NCI-H2171 (cell line): Measurements from ENCODE around the gene PCNA.
"Not testable (repeated sequence)": the region's sequence is repeated elsewhere in the genome, so short reads cannot be mapped to it uniquely, and the experiment has no call there.

Experiments
- DNase-seq: peaks from one replicate; lab custom pipeline; 2025; lab: John Stamatoyannopoulos, UW

PCNA gene

DNA sequence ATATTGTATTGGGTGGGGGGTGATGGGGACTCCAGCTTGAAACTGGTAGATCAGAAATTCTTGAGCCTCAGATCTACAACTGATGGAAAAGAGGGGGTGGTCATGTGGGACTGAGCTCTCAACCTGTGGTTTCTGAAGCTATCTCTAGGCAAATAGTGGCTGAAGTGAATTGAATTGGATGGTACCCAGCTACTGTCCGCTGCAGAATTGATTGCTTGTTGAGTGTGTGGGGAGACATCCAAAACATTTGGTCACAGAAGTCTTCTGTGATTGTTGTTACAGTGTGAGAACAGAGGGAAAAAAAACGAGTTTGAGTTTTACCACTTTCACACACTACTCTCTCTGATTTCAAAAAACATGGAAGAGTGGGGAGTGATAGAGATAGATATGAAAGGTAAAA is 21.9 kb upstream of the PCNA start:
- DNase-seq: no peak

DNA sequence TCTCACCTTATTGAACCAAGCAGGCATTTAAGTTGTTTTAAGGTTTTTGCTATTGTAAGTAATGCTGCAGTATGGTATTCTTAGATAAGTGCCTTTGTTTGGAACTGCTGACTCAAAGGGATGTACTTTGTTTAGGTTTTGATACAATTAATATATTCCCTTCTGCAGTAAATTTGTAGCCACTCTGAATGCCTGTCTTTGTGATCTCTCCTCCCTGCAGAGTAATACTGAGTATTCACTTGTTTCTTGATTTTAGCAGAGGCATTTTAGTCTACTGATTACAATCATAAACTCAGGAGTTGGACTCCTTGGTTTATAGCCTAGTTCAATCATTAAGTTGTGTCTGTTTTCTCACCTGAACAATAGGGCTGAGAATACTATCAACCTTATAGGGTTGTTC is 20.4 kb upstream of the PCNA start:
- DNase-seq: no peak

DNA sequence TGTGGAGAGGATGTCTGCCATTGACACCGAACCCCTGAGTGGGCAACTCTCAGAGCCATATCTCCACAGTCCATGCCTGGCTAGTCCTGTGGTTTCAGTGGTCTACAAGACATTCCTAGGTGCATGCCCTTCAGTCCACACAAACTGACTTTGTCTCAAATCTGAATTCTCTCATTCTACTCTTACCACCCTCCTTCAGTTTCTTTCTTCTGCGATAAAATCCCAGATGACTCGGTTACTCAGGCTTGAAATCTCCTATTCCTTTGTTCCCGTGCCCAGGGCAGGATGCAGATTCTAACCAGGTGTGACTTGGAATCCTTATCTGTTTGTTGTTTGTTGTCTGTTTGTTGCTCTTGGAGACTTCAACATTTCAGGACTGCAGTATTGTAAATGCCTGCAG is 16.3 kb upstream of the PCNA start:
- DNase-seq: no peak

DNA sequence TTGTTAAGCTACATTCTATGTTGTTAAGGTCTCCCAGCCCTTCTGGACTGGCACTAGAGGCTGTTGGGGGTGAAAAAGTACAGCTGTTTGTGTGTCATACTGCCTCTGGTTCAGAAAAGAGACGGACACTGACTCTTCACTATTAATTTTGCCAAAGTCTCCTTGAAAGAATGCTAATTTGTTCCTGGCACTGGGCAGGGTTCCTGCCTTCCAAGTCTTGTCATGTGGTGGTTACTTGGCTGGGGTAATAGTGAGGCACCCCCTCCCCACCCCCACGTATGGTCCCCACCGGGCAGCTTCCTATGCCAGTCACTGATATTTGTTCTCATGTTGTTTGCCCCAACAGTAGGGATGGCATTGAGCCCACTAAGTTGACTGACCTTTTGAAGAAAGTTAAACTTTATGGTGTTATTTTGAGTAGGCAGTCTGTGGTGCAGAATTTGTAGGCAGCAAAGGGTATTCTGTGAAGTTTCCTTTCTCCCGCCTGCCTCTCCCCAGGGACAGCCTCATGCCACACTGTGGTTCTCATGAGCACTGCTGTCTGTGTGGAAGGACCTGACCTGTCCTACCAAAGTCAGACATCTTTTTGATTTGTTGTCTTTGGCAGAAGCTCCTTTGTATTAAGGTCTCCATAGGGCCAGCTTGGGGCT is 15.7 kb upstream of the PCNA start:
- DNase-seq: no peak

DNA sequence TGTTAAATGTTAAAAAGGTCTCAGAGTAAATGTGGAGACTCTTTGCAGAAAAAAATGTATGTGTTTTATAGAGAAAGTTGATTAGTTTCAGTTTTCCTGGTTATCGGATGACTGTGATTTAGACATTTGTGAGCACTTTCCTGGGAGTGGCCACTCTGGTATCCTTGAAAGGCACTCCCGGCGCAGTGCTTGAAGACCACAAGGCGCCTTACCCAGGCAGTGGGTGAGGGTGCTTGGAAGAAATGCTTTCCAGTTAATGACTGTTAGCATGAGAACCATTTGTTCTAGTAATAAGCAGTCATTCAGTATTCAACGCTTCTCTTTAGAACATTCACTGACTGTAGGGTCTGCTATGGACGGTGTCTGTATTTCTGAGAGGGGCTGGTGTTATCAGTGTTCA is 14.2 kb upstream of the PCNA start:
- no peak for DNase-seq

DNA sequence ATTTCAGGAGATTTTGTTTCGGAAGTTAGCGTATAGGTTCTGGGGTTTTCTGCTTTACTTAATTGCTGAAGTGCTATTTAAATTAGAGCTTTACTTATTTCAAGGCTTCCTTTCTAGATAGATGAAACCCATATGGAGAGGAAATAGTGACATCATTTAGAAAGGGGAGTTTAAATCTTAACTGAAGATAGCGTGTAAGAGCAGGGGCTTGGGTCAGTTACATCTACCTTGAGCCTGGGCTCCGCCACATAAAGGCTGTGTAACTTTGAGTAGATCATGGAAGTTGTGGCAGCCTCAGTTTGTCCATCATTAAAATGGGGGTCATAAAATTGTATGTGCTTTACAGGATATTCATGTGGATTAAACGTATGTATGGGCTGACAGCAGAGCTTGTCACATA is 11.7 kb upstream of the PCNA start:
- no peak for DNase-seq

DNA sequence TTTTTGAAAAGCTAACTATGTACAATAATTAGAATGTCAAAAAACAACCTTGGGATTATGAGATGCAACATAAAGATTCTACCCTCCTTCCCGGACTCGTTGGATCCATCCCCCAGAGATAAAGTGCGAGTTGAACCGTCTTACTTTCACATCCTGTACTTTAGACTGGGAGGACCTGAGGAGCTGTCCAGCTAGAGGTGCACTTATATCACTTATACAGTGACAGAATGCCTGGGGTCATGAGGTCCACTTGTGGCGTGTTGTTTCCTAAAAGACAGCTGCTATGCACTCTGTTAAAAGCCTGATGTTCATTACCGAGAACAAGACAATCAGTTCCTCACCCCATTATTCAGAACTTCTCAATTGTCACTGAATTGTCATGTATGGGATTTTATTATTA is 9.1 kb upstream of the PCNA start:
- no peak for DNase-seq

DNA sequence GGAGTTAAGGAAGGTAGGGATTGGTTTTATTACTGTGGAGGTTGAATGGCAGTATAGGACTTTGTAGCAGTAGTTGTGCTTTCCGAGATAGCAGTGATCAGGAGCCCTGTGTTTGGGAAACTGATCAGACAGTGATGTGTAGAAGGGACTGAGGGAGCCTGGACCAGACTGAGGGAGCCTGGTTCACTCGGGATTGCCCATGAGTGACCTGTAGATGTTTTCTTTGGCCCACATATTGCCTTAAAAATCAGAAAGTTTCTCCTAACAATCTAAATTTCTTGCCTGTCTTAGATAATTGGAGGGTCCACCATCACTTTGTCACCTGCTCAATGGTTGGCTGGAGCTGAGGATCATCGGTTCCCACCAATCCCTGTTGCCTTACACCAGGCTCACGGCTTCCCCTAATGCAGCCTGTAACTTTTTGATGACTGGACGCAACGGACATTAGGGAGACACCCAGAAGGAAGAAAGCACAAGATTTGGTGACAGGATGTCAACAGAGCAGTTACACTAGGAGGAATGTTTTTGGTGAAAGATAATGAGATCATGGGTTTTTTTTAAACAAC is 8.2 kb upstream of the PCNA start:
- DNase-seq: no peak

DNA sequence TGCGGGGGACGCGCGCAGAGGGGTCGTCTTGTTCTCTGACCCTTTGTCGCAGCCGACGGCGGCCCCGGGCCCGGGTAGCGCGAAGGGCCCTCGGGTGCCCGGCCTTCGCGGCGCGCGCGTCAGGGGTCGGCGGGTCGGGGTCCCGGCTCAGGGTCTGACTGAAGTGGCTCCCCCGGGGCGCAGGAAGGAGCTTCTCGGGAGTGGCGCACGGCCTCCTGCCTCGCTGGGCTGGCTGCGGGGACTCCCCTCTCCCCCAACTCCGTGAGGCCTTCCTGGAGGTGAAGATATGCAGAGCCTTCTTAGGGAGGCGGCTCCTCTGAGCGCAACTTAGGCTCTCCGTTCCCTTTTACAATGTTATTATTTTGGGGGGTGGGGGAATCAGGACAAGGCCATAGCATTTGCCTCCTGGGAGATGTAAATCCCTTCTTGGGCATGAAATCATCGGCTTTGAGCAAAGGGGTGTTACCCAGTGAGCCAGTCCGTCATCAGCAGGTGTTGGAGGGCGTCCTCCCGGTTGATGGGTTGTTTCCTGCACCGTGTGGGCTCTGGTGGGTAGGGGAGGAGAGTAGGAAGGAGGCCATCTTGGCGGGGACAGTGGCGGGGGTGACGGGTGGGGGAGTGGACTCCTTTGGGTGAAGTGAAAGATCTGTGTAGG is 7.6 kb upstream of the PCNA start:
- DNase-seq: peak; percentile 55

DNA sequence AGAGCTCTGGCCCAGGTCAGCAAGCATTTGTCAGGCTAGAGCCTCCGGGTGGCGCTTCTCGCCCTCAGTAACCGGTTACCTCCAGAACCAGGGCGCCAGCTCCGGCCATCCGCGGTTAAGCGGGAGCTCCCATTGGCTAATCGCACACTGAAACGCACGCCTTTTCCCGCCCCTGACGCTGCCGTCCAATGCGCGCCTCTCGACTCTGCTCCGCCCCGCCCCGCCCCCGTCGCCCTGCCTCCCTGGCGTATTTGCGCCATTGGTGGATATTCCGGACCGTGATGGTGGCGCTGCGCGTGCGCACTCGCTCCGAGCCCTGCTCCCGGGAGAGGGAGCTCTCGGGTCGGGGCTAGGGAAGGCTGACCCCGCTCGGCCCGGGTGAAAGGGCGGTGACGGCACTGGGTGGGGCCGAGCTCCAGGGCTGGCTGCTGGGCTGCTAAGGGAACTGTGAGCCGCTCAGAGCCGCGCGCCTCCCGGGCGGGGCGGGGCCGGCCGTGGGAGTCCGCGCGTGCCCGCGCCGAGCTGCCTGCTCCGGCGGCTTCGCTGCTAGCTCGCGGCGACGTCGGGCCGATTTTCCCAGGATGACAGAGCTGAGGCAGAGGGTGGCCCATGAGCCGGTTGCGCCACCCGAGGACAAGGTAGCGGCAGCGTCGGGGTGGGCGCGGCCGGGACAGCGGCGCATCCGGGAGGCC is 6.9 kb upstream of the PCNA start, which contains the start of gene CDS2:
CDS2 (plus strand) TSS at position 497 of the 692 bp plus-strand sequence; CDS start at position 582, 85 bp downstream.
- peak; percentile 99 for DNase-seq

DNA sequence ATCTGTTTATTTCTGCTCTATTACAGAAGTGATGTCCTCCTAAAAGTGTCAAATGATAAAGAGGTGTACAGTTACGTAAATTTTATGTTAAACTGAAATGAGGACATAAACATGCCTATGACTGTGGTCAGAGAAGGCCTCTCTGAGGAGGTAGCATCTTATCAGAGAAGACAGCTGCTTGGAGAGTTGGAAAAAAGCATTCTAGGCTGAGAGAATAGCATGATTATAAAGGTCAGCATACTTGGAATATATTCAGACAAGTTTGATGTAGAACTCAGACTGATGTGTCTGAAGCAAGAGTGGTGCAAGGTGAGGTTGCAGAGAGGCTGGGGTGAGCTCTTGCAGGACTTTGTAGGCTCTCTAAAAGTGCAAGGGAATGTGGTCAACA is 3.1 kb upstream of the PCNA start:
- no peak for DNase-seq

DNA sequence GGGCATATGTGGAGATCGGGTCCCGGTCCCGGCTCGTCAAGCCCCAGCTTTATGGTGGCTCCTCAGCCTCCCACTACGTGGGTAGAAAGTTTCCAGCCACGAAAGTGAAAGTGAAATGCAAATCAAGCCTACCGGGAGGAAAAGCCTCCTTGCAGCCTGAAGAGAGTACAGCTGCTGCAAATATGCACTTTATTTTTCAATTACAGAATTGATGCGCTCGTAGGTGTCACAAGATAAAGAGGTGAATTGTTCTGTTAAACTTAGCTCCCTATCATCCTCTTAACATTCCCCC is 373 bp upstream of the PCNA start:
- DNase-seq: no peak

DNA sequence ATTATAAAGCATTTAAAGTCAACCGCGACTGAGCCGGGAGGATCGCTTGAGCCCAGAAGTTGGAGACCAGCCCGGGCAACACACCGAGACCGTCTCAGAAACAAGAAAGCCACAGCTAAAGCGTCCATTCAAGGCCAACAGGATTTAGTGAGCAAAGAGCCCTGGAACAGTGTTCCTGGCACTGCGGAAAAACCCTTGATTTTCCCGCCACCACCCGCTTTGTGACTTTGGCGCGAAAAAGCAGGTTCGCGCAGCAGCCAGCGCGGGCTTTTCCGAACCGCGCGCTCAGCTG is 669 bp downstream of the PCNA start:
- DNase-seq: no peak

DNA sequence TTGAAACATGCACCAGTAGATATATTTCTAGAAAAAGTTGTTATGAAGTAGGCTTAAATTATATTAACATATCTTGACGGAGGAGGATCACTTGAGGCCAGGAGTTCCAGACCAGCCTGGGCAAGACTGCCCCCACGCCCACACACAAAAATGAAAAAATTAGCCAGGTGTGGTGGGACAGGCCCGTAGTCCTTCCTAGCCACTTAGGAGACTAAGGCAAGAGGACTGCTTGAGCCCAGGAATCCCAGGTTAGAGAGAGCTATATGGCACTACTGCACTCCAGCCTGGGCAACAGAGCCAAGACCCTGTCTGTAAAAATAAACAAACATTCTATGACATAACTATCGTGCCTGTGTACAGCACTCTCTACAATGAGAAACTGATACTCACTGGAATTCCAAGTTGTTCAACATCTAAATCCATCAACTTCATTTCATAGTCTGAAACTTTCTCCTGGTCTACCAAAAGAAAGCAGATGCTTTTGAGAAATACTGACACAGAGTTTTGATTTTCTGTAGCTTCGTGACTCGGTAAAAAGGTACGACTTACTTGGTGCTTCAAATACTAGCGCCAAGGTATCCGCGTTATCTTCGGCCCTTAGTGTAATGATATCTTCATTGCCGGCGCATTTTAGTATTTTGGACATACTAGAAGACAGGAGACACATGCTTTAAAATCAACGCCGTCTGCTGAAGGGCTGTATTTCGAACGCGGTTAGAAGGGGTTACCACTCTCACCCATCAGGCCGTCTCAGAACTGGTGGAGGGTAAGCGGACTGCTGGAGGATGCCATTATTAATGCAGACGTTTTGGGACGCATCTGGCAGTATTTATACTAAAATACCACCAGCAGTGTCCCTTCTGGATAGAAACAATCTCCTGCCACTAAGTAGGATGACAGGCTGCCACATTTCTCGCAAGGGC is 1.3 kb downstream of the PCNA start:
- DNase-seq: no peak

DNA sequence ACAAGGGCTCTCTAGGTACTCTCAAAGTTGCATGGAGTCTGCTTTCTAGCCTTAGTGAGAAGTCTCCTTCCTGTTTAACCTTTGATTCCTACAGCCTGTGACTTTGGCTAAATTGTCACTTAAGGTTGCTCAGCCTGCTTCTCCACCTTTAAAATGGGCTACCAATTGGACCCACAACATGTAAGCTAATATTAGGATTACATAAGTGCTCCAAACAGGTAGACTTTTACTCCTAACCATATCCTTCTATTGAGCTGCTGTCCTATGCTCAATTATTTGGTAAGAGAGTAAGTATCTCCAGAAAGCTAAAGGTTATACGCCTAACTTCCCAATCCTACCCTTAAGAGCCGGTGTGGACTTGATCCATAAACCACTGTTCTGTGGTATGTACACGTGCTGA is 2.9 kb downstream of the PCNA start:
- DNase-seq: no peak

DNA sequence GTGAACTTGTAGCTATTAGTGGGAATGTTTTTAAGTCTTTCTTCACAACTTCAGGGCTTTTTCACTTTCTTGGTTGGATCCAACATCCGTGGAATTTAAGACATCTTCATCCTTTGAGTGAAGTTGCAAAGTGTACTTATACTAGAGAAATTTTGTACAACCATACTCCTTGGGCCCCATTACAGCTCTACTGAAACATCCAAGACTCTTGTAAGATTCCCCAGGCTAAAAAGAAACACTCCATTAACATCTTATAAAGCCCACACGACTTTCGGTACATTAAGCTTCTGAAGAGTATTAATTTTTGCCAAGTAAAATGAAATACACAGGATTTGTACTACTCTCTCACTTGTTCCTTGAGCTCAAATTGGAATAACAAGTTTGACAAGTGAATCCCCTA is 5.4 kb downstream of the PCNA start:
- DNase-seq: no peak

DNA sequence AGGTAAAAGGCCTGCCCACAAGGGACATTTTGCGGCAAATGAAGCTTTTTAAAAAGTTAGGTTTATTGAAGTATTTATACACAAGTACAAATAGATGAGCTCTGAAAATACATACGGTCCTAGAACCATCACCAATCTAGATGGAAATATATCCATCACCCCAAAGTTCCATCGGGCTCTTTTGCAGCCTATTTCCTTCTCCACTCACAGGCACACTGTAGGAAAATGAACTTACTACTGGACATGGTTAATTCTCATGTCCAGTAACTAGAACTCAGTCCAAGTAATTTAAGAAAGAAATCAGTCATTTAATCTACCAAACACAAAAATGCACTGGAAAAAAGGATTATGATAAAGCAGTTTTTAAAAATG is 6.2 kb downstream of the PCNA start:
- no peak for DNase-seq

DNA sequence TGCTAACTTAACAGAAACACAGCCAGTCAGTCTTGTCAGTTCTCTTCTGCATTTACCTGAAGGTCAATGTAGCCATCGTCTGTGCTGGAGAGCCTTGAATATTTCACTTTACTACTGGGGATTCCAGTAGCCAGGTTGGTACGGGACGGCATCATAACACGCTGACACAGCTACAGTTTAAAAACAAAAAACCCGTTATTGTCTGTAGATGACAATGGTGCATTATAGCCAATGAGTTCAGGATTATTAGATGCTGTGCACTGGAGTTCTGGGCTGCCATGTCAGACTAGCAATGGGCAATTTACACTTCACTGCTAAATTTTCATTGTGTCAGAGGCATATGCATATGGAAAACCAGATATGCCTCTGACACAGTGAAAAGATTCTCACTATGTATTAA is 10.5 kb downstream of the PCNA start:
- DNase-seq: no peak

DNA sequence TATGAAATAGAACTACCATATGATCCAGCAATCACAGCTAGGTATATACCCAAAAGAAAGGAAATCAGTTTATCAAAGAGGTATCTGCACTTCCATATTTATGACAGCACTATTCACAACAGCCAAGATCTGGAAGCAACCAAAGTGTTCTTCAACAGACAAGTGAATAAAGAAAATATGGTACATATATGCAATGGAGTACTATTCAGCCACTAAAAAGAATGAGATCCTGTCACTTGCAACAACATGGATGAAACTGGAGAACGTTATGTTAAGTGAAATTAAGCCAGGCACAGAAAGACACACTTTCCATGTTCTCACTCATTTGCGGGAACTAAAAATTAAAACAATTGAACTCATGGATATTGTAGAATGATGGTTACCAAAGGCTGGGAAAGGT is 15.3 kb downstream of the PCNA start:
- DNase-seq: no peak

DNA sequence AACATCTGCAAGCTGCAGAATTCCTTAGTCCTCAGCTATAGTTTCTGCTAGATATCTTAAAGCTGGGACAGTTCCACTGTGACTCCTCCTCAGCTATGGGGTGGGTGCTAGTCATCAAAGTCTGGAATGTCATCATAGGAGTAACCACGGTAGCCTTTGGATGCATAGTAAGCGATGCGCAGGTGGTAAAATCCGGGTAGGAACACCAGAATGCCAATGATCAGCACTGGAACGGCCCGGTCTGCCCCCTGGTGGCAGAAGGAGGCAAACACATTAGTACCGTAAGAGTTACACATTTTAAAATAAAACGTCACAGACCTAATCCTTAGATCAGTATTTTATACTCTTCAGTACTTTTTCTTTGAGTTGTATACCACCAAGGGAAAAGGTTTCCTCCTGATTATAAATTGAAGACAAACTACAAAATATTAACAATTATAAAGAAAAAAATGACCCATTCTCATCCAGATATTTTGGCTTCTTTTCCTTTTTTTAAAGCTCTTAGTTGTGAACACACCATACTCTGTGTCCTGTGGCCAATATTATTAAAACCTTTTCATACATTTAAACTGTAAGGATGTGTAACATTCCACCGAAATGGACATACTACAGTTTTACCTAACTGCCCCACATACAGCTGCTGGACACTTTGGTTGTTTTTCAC is 18.9 kb downstream of the PCNA start:
- DNase-seq: peak; percentile 32

DNA sequence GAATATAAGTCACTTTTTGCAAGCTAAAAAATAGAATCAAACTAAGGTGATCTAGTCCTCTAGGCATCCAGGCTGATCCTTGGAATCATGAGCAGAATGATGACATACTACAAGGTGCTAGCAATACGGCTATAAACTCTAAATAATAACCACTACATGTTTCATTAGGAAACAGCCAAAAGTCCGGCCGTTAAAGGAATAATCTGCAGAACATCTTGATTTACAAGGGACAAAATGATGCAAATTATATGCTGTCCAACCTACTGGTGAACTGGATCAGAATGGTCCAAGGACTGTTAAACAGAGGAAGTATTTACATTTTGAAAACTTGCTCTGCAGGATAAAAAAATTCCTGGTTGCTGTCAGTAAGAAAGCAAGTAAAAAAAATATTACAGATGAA is 19.8 kb downstream of the PCNA start:
- DNase-seq: not testable (repeated sequence)

DNA sequence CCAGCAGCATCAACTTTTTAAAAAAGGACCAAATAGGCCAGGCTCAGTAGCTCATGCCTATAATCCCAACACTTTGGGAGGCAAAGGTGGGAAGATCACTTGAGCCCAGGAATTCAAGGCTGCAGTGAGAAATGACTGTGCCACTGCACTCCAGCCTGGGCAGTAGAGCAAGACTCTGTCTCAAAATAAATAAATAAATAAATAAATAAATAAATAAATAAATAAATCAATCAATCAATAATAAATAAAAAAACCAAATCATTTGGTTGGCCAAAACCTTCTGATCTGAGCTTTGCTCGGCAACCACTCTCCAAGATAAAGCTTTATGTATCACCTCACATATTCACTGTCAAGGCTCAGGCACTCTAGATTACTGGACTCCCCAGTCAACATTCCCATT is 20.7 kb downstream of the PCNA start:
- not testable (repeated sequence) for DNase-seq
